NK-92 (cell line): Measurements from ENCODE around the gene LRRC37B.
"Not testable (repeated sequence)": the region's sequence is repeated elsewhere in the genome, so short reads cannot be mapped to it uniquely, and the experiment has no call there.

Experiments used
- DNase-seq: peaks from one replicate; lab custom pipeline; 2025; ENCODE audit not compliant: unreplicated experiment; lab: John Stamatoyannopoulos, UW

The LRRC37B gene

GRCh38 chr17:32006957-32007462, at the start of gene LRRC37B:
Gene LRRC37B (plus strand): TSS chr17:32007383. CDS start chr17:32021393, 14,010 bp downstream.
- DNase-seq, result no peak

GRCh38 chr17:31964131-31964530, 43.1 kb upstream of the LRRC37B start:
- not testable (repeated sequence) for DNase-seq

- DNase-seq, result no peak
These were observed 39.5 kb upstream of the LRRC37B start for GRCh38 chr17:31967648-31968047.

GRCh38 chr17:31970416-31970815, 36.8 kb upstream of the LRRC37B start:
- not testable (repeated sequence) for DNase-seq

- DNase-seq, result not testable (repeated sequence)
These were observed 32.7 kb upstream of the LRRC37B start for GRCh38 chr17:31974269-31975071.

GRCh38 chr17:31975391-31975790, 31.8 kb upstream of the LRRC37B start:
- DNase-seq, result not testable (repeated sequence)

GRCh38 chr17:31991821-31992220, 15.4 kb upstream of the LRRC37B start:
- DNase-seq, result not testable (repeated sequence)

GRCh38 chr17:31997005-31997404, 10.2 kb upstream of the LRRC37B start:
- DNase-seq, result no peak

GRCh38 chr17:32007463-32008298, 498 bp downstream of the LRRC37B start:
- no peak for DNase-seq

GRCh38 chr17:32009262-32009542, 2.0 kb downstream of the LRRC37B start:
- DNase-seq, result no peak

GRCh38 chr17:32010114-32010513, 2.9 kb downstream of the LRRC37B start:
- no peak for DNase-seq

GRCh38 chr17:32015245-32016013, 8.2 kb downstream of the LRRC37B start:
- no peak for DNase-seq

- no peak for DNase-seq
These were observed 9.0 kb downstream of the LRRC37B start for GRCh38 chr17:32016231-32016630.

- DNase-seq, result no peak
These were observed 12.0 kb downstream of the LRRC37B start for GRCh38 chr17:32019228-32019627.

GRCh38 chr17:32020943-32021614, 13.9 kb downstream of the LRRC37B start:
- no peak for DNase-seq

GRCh38 chr17:32021615-32021955, 14.4 kb downstream of the LRRC37B start:
- no peak for DNase-seq

GRCh38 chr17:32022554-32022953, 15.4 kb downstream of the LRRC37B start:
- DNase-seq, result not testable (repeated sequence)

GRCh38 chr17:32027271-32027670, 20.1 kb downstream of the LRRC37B start:
- DNase-seq, result not testable (repeated sequence)

GRCh38 chr17:32033223-32033622, 26.0 kb downstream of the LRRC37B start:
- DNase-seq, result no peak

- DNase-seq, result not testable (repeated sequence)
These were observed 26.6 kb downstream of the LRRC37B start for GRCh38 chr17:32033812-32034211.

GRCh38 chr17:32040246-32040645, 33.1 kb downstream of the LRRC37B start:
- DNase-seq, result not testable (repeated sequence)
